Measurements from ENCODE around the gene RUVBL1.

GRCh38 chr3:128033102-128033501 lies 90.5 kb downstream of the RUVBL1 start:
- TF ChIP-seq CTCF (IDR thresholded peaks at IDR 0.05): no peak
- no peak for TF ChIP-seq POLR2AphosphoS5 (IDR thresholded peaks at IDR 0.05)
- no peak for TF ChIP-seq POLR2A (IDR thresholded peaks at IDR 0.05)
- no peak for TF ChIP-seq EP300 (IDR thresholded peaks at IDR 0.05)
